Neutrophil (primary cell): ENCODE data around the gene NRG3.

Experiments used
- H3K27ac ChIP-seq: fragments of 200-600 bp; sonication (generic); 2 replicates; pipeline ENCODE4 v1.5.1; 2016; ENCODE audit warnings: mild to moderate bottlenecking, moderate library complexity
- H3K27me3 ChIP-seq: fragments of 200-600 bp; sonication (generic); 2 replicates; pipeline ENCODE4 v1.6.0; 2016; ENCODE audit warnings: mild to moderate bottlenecking
- H3K36me3 ChIP-seq: fragments of 200-600 bp; sonication (generic); 2 replicates; pipeline ENCODE4 v1.5.1; 2017
- H3K4me1 ChIP-seq, 2 experiments: fragments of 200-600 bp in 1 of 2; sonication (generic) in 1 of 2; 1 replicate in 1 of 2; 2 replicates in 1 of 2; pipeline versions ENCODE4 v1.5.1 to v1.6.1; 2013 to 2016; ENCODE audit warnings: low read depth in 1 of 2, low read length in 1 of 2, mild to moderate bottlenecking in 1 of 2, moderate library complexity in 1 of 2; ENCODE audit not compliant: control insufficient read depth in 1 of 2, insufficient read depth in 1 of 2
- H3K4me3 ChIP-seq, 2 experiments: fragments of 200-600 bp in 1 of 2; sonication (generic) in 1 of 2; 1 replicate in 1 of 2; 2 replicates in 1 of 2; pipeline ENCODE4 v1.5.1; 2013 to 2016; ENCODE audit warnings: low read depth in 1 of 2, low read length in 1 of 2, mild to moderate bottlenecking in 1 of 2, moderate library complexity in 1 of 2
- H3K9me3 ChIP-seq: fragments of 200-600 bp; sonication (generic); 2 replicates; pipeline ENCODE4 v1.5.1; 2016
- CTCF ChIP-seq: fragments of 200-600 bp; sonication (generic); IDR thresholded peaks from 2 replicates; pipeline ENCODE4 v1.5.1; 2016; ENCODE audit warnings: antibody characterized with exemption

NRG3 gene

GRCh38 chr10:82396886-82397285, 521.9 kb downstream of the NRG3 start:
- Histone ChIP-seq H3K4me1 (no peaks in the 10 kb centered on the region), H3K4me3 (no peak overlapping the region), H3K27me3 (no peaks in the 10 kb centered on the region), H3K9me3 (no peaks in the 10 kb centered on the region), H3K27ac (no peak overlapping the region), H3K36me3 (no peaks in the 10 kb centered on the region)
- TF ChIP-seq CTCF = no peak

GRCh38 chr10:82397854-82398253, 522.9 kb downstream of the NRG3 start:
- no peak for TF ChIP-seq CTCF
- H3K4me1 ChIP-seq = no peaks in the 10 kb centered on the region
- no peak overlapping the region for H3K27ac ChIP-seq
- H3K27me3 ChIP-seq = no peaks in the 10 kb centered on the region
- H3K9me3 ChIP-seq = no peaks in the 10 kb centered on the region
- H3K4me3 ChIP-seq = no peak overlapping the region
- H3K36me3 ChIP-seq = no peaks in the 10 kb centered on the region

- no peaks in the 10 kb centered on the region for H3K4me1 ChIP-seq
- no peaks in the 10 kb centered on the region for H3K27me3 ChIP-seq
- no peak overlapping the region for H3K4me3 ChIP-seq
- no peaks in the 10 kb centered on the region for H3K36me3 ChIP-seq
- no peaks in the 10 kb centered on the region for H3K9me3 ChIP-seq
- no peak overlapping the region for H3K27ac ChIP-seq
- no peak for TF ChIP-seq CTCF
Measured at GRCh38 chr10:82399850-82400249, 524.9 kb downstream of the NRG3 start.

GRCh38 chr10:82400841-82401240, 525.8 kb downstream of the NRG3 start:
- Histone ChIP-seq H3K36me3 (no peaks in the 10 kb centered on the region), H3K27me3 (no peaks in the 10 kb centered on the region), H3K9me3 (no peaks in the 10 kb centered on the region), H3K4me3 (no peak overlapping the region), H3K27ac (no peak overlapping the region), H3K4me1 (no peaks in the 10 kb centered on the region)
- TF ChIP-seq CTCF = no peak

- H3K27ac ChIP-seq = no peak overlapping the region
- no peaks in the 10 kb centered on the region for H3K36me3 ChIP-seq
- no peak overlapping the region for H3K4me3 ChIP-seq
- no peaks in the 10 kb centered on the region for H3K4me1 ChIP-seq
- no peaks in the 10 kb centered on the region for H3K9me3 ChIP-seq
- no peaks in the 10 kb centered on the region for H3K27me3 ChIP-seq
- TF ChIP-seq CTCF = no peak
Measured at GRCh38 chr10:82402906-82403401, 528.0 kb downstream of the NRG3 start.

- Histone ChIP-seq H3K27me3 (no peaks in the 10 kb centered on the region), H3K4me3 (no peak overlapping the region), H3K36me3 (no peaks in the 10 kb centered on the region), H3K27ac (no peak overlapping the region), H3K9me3 (no peaks in the 10 kb centered on the region), H3K4me1 (no peaks in the 10 kb centered on the region)
- no peak for TF ChIP-seq CTCF
Measured at GRCh38 chr10:82409671-82410070, 534.7 kb downstream of the NRG3 start.
